Cardiac fibroblast (primary cell): ENCODE results near the gene CYP4F3.

Experiments used
- DNase-seq, 2 donors: peaks; one replicate each; pipeline versions ENCODE4 v3.0.0 to v3.0.0-alpha.2; 2010; ENCODE audit warnings: low read depth in 2 of 2
- H3K4me3 ChIP-seq, 2 donors: replicated peaks in 1 of 2; 1 replicate in 1 of 2; 2 replicates in 1 of 2; pipeline ENCODE4 v1.5.1; 2011; ENCODE audit warnings: low read depth in 2 of 2, low read length in 2 of 2, mild to moderate bottlenecking in 2 of 2, moderate library complexity in 1 of 2
- TF ChIP-seq, protein P1 (sequence below): IDR thresholded peaks from one replicate; pipeline ENCODE4 v1.5.1; 2011; ENCODE audit warnings: low read depth, mild to moderate bottlenecking, low read length, inconsistent platforms

Gene CYP4F3

DNA sequence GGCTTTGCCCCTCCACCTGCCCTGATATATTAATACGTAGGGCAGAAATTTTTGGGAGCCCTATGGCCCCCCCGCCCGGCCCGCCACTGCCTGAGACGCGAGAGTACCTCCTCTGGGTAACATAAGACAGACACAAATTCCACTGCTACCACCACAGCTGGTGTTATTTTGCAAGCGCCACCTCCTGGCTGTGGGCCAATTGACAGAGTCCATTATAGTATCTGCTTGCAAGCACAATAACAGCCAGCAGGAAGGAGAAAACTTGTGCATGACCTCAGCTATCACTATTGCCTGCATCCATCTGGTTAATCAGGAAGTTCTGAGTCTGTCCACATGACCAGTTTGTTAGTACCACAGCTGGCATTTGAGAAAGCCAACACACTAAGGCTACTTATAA lies 61.8 kb downstream of the CYP4F3 start:
- peak; percentile 19 to 21 for DNase-seq
- TF ChIP-seq, protein P1, sequence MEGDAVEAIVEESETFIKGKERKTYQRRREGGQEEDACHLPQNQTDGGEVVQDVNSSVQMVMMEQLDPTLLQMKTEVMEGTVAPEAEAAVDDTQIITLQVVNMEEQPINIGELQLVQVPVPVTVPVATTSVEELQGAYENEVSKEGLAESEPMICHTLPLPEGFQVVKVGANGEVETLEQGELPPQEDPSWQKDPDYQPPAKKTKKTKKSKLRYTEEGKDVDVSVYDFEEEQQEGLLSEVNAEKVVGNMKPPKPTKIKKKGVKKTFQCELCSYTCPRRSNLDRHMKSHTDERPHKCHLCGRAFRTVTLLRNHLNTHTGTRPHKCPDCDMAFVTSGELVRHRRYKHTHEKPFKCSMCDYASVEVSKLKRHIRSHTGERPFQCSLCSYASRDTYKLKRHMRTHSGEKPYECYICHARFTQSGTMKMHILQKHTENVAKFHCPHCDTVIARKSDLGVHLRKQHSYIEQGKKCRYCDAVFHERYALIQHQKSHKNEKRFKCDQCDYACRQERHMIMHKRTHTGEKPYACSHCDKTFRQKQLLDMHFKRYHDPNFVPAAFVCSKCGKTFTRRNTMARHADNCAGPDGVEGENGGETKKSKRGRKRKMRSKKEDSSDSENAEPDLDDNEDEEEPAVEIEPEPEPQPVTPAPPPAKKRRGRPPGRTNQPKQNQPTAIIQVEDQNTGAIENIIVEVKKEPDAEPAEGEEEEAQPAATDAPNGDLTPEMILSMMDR: no peak
- H3K4me3 ChIP-seq: no peak overlapping the region
